ENCODE measurements around the gene FAM13A. TPM values are rescaled to one million over a fixed set of nuclear protein-coding genes. Genes with fewer than 3 reads are reported as not detected.
"Not testable (repeated sequence)": the region's sequence is repeated elsewhere in the genome, so short reads cannot be mapped to it uniquely, and the experiment has no call there.

FAM13A gene
- total and polyA plus RNA-seq, 10 of the 15 experiments (the other 5 are each of a cell fraction or from before 2014, with no cell fraction given) = 0.05 to 1.8 (median 0.27) TPM; not detected in 1

DNA sequence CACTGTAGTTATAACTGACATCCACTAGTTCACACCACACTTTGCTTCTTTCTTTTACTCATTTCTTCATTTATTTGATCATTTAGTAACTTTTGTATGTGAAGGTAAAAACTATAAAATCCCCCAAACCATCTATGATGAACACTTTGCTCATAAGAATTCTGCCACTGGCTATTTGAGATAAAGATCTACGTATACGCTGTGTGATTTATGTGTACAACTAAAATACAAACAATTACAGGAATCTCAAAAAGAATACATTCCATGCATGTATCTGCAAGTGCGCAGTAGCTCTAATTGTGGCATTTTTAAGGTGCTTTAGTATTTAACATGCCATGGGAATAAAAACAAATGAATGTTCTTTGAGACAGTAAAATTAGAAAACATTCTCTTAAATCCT is 202.5 kb downstream of the FAM13A start (continued):
- TF ChIP-seq IRF5 (IDR thresholded peaks at IDR 0.05; ENCODE audit: borderline replicate concordance) (no peak), JUND (IDR thresholded peaks at IDR 0.05; ENCODE audit: low read depth, low read length) (no peak)

- H4K20me1 ChIP-seq (ENCODE audit: control insufficient read depth, insufficient read depth); H3K9ac ChIP-seq (ENCODE audit: control insufficient read depth, insufficient read depth, low read length); H3K4me1 ChIP-seq (ENCODE audit: control insufficient read depth, insufficient read depth, low read length); CTCF ChIA-PET; ATAC-seq; H3K36me3 ChIP-seq (ENCODE audit: control insufficient read depth in 2 of 2, insufficient read depth in 2 of 2, low read length in 1 of 2); H3K27me3 ChIP-seq (replicated peaks in 1 of 2; ENCODE audit: control insufficient read depth in 2 of 2, insufficient read depth in 2 of 2, low read length in 1 of 2); H3K79me2 ChIP-seq (ENCODE audit: control insufficient read depth, insufficient read depth, low read length); POLR2A ChIA-PET; H3K27ac ChIP-seq (ENCODE audit: control insufficient read depth, insufficient read depth); SMC1A ChIA-PET (ENCODE audit: uncharacterized antibody, unreplicated experiment); H3K4me3 ChIP-seq; BruUV-seq (replicated peaks); RAD21 ChIA-PET (ENCODE audit: unreplicated experiment); in situ Hi-C loops (cut with MboI); H3K9me3 ChIP-seq (replicated peaks; ENCODE audit: control insufficient read depth, insufficient read depth, low read length); DNase-seq (ENCODE audit: low read depth, low spot score); H2AFZ ChIP-seq (ENCODE audit: control insufficient read depth, low read depth, low read length); H3K4me2 ChIP-seq (ENCODE audit: control insufficient read depth, insufficient read depth); FAIRE-seq; intact Hi-C loops (cut with micrococcal nuclease; ENCODE audit: unreplicated experiment): not testable (repeated sequence)
- 19% methylated on average over 3 of the region's 3 CpGs for WGBS (ENCODE audit: insufficient coverage, insufficient replicate concordance, low lambda C conversion rate, missing lambda C conversion rate)
Observed at GRCh38 chr4:88853583-88853982, 203.4 kb downstream of the FAM13A start.

GRCh38 chr4:88846206-88846790 is 210.7 kb downstream of the FAM13A start:
- no TSS peak for BruUV-seq (replicated peaks)
- no peak overlapping the region for H2AFZ ChIP-seq (ENCODE audit: control insufficient read depth, low read depth, low read length)
- ATAC-seq = no peak
- ChIA-PET POLR2A (interaction anchor here (1.5 kb wide), 1 partner anchor 12 kb away, joined by 4 read pairs; no protein-coding TSS in a partner anchor), RAD21 (ENCODE audit: unreplicated experiment) (interaction anchor here (1.4 kb wide), 1 partner anchor 176 kb away, joined by 3 read pairs; no protein-coding TSS in a partner anchor), SMC1A (ENCODE audit: uncharacterized antibody, unreplicated experiment) (interaction anchor here (0.6 to 2.3 kb wide), 6 partner anchors 12 to 1406 kb away, joined by 3 to 10 read pairs (median 4); partner anchors contain the start of gene TIGD2), CTCF (no interaction called here)
- no peaks in the 10 kb centered on the region for H3K4me1 ChIP-seq (ENCODE audit: control insufficient read depth, insufficient read depth, low read length)
- H4K20me1 ChIP-seq (ENCODE audit: control insufficient read depth, insufficient read depth) = no peaks in the 10 kb centered on the region
- intact Hi-C loops (cut with micrococcal nuclease; ENCODE audit: unreplicated experiment) (no loop called here), in situ Hi-C loops (cut with MboI) (no loop called here)
- no peak overlapping the region for H3K4me3 ChIP-seq
- H3K9me3 ChIP-seq (replicated peaks; ENCODE audit: control insufficient read depth, insufficient read depth, low read length) = no peaks in the 10 kb centered on the region
- no peaks in the 10 kb centered on the region for H3K27me3 ChIP-seq (replicated peaks in 1 of 2; ENCODE audit: control insufficient read depth in 2 of 2, insufficient read depth in 2 of 2, low read length in 1 of 2)
- H3K4me2 ChIP-seq (ENCODE audit: control insufficient read depth, insufficient read depth) = no peak overlapping the region
- peak; percentile 56 for FAIRE-seq
- no peak overlapping the region for H3K27ac ChIP-seq (ENCODE audit: control insufficient read depth, insufficient read depth)
- H3K79me2 ChIP-seq (ENCODE audit: control insufficient read depth, insufficient read depth, low read length) = no peaks in the 10 kb centered on the region
- DNase-seq (ENCODE audit: low read depth, low spot score) = no peak
- H3K9ac ChIP-seq (ENCODE audit: control insufficient read depth, insufficient read depth, low read length) = no peak overlapping the region
- 0% methylated on average over 4 of the region's 4 CpGs for WGBS (ENCODE audit: insufficient coverage, insufficient replicate concordance, low lambda C conversion rate, missing lambda C conversion rate)
- H3K36me3 ChIP-seq (ENCODE audit: control insufficient read depth in 2 of 2, insufficient read depth in 2 of 2, low read length in 1 of 2) = no peaks in the 10 kb centered on the region
- TF ChIP-seq ZNF24 (IDR thresholded peaks at IDR 0.05) (no peak), POLR2A (IDR thresholded peaks at IDR 0.05; ENCODE audit: low read depth, low read length) (no peak), WRNIP1 (IDR thresholded peaks at IDR 0.05; ENCODE audit: borderline replicate concordance, low read depth, low read length) (no peak), IRF5 (IDR thresholded peaks at IDR 0.05; ENCODE audit: borderline replicate concordance) (no peak), MYC (IDR thresholded peaks at IDR 0.05; ENCODE audit: insufficient read depth, insufficient read length, insufficient replicate concordance, low read length, severe bottlenecking) (no peak), NFIC (IDR thresholded peaks at IDR 0.05; ENCODE audit: low read depth, low read length) (no peak)
- TF ChIP-seq, protein P1, sequence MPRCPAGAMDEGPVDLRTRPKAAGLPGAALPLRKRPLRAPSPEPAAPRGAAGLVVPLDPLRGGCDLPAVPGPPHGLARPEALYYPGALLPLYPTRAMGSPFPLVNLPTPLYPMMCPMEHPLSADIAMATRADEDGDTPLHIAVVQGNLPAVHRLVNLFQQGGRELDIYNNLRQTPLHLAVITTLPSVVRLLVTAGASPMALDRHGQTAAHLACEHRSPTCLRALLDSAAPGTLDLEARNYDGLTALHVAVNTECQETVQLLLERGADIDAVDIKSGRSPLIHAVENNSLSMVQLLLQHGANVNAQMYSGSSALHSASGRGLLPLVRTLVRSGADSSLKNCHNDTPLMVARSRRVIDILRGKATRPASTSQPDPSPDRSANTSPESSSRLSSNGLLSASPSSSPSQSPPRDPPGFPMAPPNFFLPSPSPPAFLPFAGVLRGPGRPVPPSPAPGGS (IDR thresholded peaks at IDR 0.05; ENCODE audit: borderline replicate concordance, insufficient read depth, low read depth, low read length, poor library complexity, severe bottlenecking) = no peak
- TF ChIP-seq, protein P2, sequence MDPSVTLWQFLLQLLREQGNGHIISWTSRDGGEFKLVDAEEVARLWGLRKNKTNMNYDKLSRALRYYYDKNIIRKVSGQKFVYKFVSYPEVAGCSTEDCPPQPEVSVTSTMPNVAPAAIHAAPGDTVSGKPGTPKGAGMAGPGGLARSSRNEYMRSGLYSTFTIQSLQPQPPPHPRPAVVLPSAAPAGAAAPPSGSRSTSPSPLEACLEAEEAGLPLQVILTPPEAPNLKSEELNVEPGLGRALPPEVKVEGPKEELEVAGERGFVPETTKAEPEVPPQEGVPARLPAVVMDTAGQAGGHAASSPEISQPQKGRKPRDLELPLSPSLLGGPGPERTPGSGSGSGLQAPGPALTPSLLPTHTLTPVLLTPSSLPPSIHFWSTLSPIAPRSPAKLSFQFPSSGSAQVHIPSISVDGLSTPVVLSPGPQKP (IDR thresholded peaks at IDR 0.05; ENCODE audit: low read depth, low read length) = no peak

Data from GM12878 (cell line).